Choroid plexus epithelial cell (primary cell): ENCODE results near the gene ITPR2.

ENCODE experiments used
- DNase-seq: peaks from one replicate; pipeline ENCODE4 v3.0.0-alpha.2; 2010; ENCODE audit warnings: low read depth
- H3K4me3 ChIP-seq: 2 replicates; pipeline ENCODE4 v1.5.1; 2011; ENCODE audit warnings: low read depth, mild to moderate bottlenecking, control low read depth, low read length, moderate library complexity
- TF ChIP-seq, protein P1 (sequence below): conservative IDR thresholded peaks from 2 replicates; pipeline ENCODE4 v1.5.1; 2011; ENCODE audit warnings: low read depth, mild to moderate bottlenecking, control low read depth, inconsistent platforms, low read length, moderate library complexity

The ITPR2 gene

GRCh38 chr12:26335651-26336050 lies 497.3 kb downstream of the ITPR2 start:
- TF ChIP-seq, protein P1, sequence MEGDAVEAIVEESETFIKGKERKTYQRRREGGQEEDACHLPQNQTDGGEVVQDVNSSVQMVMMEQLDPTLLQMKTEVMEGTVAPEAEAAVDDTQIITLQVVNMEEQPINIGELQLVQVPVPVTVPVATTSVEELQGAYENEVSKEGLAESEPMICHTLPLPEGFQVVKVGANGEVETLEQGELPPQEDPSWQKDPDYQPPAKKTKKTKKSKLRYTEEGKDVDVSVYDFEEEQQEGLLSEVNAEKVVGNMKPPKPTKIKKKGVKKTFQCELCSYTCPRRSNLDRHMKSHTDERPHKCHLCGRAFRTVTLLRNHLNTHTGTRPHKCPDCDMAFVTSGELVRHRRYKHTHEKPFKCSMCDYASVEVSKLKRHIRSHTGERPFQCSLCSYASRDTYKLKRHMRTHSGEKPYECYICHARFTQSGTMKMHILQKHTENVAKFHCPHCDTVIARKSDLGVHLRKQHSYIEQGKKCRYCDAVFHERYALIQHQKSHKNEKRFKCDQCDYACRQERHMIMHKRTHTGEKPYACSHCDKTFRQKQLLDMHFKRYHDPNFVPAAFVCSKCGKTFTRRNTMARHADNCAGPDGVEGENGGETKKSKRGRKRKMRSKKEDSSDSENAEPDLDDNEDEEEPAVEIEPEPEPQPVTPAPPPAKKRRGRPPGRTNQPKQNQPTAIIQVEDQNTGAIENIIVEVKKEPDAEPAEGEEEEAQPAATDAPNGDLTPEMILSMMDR: no peak
- DNase-seq: no peak
- no peak overlapping the region for H3K4me3 ChIP-seq

DNA sequence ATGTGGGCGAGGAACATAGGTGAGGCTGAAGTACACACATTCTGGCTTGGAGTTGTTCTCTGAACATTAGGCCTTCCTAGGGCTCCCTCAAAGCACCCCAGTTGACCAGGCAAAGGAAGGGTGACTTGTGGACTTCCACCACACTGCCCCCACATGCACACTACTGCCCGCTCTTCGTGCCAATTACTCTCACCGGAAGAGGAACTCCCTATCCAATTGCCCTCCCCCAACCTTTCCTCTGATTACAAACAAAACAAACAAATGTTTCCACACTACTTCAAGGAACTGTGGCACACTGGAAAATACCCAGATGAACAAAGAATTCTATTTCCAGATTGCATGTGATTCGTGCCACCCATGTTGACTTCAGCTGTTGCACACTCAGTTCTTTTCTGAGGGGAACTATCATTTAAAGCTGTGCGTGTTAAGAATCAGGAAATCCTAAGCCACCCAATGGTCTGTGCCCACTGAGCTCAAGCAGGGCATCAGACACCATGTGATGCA lies 498.3 kb downstream of the ITPR2 start:
- no peak for DNase-seq
- TF ChIP-seq, protein P1: no peak

GRCh38 chr12:26331960-26332359 lies 501.0 kb downstream of the ITPR2 start:
- TF ChIP-seq, protein P1: no peak

More for the DNA sequence above, 498.3 kb downstream of the ITPR2 start:
- no peak overlapping the region for H3K4me3 ChIP-seq

DNA sequence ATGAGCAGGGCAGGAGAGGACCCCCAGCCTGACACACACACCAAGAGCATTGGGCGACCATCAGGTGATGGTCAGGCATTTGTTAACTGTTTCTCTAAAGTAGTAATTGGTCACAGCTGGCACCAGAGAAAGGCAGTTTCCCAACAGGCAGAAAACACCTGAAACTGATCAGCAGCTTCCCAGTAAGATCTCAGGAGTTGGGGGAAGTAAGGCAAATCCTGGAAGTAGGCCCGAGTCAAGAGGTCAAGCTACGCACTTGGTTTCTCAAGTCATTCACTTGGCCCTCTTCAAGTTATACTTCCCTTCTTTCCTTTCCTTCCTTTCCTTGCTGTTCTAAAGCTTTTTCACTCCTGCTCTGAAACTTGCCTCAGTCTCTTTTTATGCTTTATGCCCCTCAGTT lies 501.9 kb downstream of the ITPR2 start:
- H3K4me3 ChIP-seq: no peak overlapping the region
- no peak for DNase-seq
- TF ChIP-seq, protein P1: no peak

More at GRCh38 chr12:26331960-26332359, 501.0 kb downstream of the ITPR2 start:
- DNase-seq: no peak
- H3K4me3 ChIP-seq: no peak overlapping the region

DNA sequence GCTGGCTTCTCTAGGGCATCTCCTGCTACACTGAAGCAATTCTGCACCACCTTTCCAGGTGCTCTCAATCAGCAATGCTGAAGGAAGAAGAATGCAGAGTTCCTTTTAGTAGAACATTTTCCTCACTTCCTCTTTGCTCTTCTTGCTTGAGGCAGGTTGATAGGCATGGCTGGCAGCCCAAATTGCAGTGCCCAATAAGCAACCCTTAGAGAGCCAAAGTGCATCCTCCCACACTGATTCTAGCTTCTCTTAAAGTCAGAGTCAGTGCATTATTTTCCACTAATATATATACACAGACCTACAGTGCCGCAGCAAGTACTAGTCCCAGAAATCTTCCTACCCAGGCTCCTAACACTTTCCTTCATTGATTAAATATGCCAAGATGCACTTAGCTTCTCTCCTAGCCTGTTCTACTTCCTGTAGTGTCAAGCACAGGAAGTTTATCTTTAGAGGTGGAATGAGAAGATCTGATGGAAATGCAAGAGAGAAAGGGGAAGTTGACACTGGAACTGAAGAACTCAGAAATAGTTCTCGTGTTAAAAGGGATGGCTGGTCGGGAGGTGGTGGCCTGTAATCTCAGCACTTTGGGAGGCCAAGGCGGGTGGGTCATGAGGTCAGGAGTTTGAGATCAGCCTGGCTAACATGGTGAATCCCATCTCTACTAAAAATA lies 504.9 kb downstream of the ITPR2 start:
- no peak overlapping the region for H3K4me3 ChIP-seq
- DNase-seq: no peak
- TF ChIP-seq, protein P1: no peak

DNA sequence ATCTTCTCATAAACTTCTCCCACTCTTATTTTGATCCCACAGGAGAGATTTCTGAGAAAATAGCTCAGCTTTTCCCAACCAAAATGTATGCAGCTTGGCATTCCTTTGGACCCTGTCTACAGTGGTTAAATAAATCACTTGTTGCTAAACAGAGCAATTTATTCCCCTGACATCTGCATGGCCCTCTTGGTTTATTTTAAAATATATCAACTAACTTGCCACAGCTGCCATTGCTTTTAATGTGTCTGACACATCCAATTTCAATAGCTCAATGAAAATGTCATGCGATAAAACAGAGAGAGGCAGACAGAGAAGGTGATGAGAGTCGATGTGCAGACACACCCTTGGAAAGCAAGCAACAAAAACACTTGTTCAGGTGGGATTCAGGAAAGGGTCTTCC lies 509.3 kb downstream of the ITPR2 start:
- no peak for DNase-seq
- TF ChIP-seq, protein P1: no peak
- no peak overlapping the region for H3K4me3 ChIP-seq

GRCh38 chr12:26319511-26319910 lies 513.5 kb downstream of the ITPR2 start:
- no peak overlapping the region for H3K4me3 ChIP-seq
- TF ChIP-seq, protein P1: no peak
- DNase-seq: peak; percentile 97
